Activated CD4-positive, alpha-beta T cell treated with anti-CD3 and anti-CD28 coated beads for 48 hours (primary cell): Measurements from ENCODE around the gene NDUFS4.
"Not testable (repeated sequence)": the region's sequence is repeated elsewhere in the genome, so short reads cannot be mapped to it uniquely, and the experiment has no call there.

Source experiments
- DNase-seq: peaks from one replicate; pipeline ENCODE4 v3.0.0-alpha.2; 2020

Gene NDUFS4

DNA sequence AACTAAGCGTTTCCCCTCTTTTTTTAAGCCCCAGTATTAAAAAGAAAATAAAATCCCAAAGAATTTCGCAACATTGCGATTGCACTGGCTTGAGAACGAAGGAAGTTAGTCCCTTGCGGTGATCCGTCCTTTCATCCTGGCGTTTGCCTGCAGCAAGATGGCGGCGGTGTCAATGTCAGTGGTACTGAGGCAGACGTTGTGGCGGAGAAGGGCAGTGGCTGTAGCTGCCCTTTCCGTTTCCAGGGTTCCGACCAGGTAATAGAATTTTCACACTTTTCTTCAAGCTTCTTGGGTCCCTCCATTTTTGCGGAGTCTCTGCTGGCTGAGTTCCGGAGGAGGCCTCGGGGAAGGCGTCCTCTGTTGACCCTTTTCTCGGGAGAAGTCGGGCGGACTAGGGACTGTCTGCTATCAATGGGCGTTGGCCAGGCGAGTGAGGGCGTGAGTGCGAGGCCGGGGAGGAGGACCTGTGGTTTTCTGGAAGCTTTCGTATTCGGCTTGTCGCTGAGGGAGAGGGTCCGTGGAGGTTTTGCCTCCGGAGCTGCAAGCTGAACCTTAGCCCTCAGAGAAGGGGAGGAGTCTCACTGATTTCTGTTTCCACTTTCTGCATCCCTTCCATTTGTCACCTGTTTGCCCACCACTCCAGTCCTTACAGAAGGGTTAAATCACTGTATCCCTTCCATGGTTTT, at the start of gene NDUFS4:
NDUFS4 (plus strand) TSS at position 134 of the 686 bp plus-strand sequence; CDS start at position 158, 24 bp downstream.
- peak; percentile 88 for DNase-seq

DNA sequence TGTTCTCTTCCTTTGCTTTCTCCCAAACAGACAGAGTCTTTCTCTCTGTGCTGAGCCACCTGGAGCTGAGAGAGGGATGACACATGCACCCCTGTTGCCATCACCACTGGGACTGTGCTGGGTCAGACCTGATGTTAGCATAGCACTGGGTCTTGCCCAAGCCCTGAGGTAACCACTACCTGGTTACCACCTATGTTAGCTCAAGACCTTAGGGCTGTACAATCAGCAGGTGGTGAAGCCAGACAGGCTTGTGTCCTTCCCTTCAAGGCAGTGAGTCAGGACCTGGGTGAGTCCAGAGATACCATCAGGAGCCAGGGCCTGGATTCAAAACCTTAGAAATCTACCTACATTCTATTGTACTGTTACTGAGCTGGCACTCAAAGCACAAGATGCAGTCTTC, 47.9 kb upstream of the NDUFS4 start:
- DNase-seq, result no peak

DNA sequence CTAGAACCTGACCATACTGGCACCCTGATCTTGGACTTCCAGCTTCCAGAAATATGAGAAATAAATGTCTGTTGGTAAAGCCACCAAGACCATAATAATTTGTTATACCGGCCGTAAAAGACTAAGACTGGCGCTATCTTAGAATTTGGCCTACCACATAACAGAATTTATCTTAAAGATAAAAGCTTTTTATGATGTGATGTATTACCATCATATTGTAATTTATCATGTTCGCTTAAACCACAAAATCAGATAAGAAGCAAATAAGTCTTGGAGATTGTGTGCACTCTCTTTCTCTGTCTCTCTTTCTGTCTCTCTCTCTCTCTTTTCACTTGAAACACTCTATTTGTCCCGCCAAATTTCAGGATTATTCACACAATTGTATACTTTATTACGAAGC, 44.5 kb upstream of the NDUFS4 start:
- DNase-seq, result no peak

DNA sequence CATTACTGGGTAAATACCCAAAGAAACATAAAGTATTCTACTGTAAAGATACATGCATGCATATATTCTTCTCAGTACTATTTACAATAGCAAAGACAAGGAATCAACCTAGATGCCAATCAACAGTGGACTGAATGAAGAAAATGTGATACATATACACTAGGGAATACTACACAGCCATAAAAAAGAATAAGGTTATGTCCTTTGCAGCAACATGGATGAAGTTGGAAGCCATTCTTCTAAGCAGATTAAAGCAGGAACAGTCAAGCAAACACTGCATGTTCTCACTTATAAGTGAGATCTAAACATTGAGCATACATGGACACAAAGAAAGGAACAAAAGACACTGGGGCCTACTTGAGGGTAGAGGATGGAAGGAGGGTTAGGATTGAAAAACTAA, 39.6 kb upstream of the NDUFS4 start:
- no peak for DNase-seq

DNA sequence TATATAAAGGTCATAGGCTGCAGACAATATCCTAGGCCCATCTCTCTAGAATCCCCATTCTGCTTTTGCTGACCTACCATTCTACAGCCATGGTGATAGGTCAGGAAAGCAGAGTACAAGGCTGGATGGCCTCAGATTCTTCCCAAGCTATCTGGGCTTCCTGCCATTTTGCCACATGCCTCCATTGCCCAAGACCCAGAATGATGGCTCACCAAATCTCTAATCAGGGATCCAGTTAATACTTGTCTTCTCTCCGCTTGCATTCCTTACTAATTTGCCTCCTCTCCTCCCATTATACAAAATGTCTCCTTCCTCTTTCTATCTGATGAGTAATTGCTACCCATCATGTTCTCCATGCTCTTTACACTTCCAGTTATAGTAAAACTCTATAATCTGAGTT, 22.7 kb upstream of the NDUFS4 start:
- DNase-seq, result no peak

DNA sequence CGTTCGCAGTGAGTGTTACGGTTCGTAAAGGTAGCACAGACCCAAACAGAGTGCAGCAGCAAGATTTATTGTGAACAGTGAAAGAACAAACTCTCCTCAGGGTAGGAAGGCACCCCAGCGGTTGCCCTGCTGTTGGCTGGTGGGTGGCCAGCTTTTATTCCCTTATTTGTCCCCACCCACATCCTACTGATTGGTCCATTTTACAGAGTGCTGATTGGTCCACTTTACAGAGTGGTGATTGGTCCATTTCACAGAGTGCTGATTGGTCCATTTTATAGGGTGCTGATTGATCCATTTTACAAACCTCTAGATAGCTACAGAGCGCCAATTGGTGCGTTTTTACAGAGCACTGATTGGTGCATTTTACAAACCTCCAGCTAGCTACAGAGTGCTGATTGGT, 19.7 kb upstream of the NDUFS4 start:
- not testable (repeated sequence) for DNase-seq

DNA sequence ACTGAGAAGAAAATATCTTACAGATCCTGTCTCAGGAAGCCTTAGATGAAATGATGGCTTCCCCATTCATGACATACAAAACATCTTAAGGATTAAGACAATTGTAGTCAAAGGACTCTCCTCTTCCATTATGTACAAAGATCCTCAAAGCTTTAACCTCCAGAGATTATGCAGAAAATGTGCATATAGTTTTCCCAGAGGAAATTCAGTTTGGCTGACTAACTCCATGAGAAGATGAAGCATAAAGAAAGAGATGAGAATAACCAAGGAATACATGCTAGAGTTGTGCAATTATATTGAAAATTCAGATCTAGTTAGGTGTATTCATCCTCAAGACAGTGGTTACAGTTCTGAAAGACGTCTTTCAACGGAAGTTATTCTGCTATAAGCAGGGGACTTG, 18.6 kb upstream of the NDUFS4 start:
- DNase-seq, result no peak

DNA sequence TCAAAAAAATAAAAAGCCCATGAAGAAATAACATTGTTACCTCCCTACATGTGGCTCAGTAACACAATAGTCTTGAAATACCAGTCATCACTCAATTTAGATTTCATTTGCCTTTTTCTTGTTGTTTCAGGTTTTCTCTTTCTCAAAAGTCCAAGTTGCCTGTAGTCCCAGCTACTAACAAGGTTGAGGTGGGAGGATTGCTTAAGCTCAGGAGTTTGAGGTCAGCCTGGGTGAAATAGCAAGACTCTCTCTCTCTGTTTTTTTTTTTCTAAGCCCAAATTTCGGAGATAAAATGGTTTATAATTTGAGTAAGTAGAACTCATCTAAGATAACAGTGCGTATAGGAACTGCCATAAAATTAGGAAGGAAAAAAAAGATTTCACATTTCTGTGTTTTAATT, 17.5 kb upstream of the NDUFS4 start:
- no peak for DNase-seq

DNA sequence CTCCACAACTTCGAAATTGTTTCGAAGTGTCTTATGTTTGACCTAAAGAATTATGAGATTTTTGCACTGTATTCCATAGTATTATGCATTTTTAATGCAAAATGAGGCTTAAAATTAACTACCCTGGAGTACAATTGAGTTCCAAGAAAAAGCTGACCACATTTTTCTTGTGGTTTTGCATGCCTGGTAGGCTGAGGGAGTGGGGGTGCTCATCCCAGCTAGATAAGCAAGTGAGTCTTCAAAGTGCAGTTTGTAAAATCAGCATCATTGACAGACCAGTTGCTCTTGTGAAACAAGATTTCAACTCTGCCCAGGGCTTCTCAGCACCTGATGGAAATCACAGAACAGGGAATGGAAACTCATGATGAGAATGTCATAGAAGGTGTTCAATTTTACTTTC, 17.0 kb upstream of the NDUFS4 start:
- DNase-seq, result no peak

DNA sequence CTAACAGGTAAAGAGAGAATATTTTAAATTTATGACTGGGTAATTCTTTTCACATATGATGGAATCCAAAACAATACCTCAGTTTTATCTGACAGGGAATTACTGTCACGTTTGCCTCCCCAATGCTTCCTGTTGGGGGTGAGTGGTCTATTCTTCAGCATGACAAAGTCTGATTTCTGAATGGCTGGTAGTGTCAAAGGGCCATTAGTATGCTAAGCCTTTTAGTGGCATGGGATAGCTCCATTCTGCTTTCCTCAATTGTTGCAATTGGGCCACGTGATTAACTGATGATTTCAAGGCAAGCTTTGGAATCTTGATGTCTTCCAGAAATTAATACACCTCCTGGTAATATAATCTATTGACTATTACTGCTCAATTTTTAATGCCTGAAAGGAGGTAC, 14.7 kb upstream of the NDUFS4 start:
- DNase-seq, result no peak

DNA sequence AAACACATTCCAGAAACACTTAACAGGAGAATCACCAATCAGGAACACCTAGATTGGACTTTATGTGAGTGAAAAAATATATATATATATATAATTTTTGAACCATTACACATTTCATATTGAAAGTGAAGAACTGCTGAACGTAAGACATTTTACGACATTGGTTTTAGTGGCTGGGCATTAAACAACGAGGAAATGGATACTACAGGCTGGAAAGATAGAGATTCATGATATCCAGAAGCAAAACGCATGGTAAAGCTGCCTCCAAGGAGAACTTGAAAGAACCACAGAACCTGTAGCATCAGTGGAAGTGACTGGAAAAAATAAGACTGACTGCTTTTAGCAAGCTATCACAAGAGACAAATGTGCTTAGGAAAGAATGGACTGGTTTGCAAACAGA, 13.2 kb upstream of the NDUFS4 start:
- DNase-seq, result no peak

DNA sequence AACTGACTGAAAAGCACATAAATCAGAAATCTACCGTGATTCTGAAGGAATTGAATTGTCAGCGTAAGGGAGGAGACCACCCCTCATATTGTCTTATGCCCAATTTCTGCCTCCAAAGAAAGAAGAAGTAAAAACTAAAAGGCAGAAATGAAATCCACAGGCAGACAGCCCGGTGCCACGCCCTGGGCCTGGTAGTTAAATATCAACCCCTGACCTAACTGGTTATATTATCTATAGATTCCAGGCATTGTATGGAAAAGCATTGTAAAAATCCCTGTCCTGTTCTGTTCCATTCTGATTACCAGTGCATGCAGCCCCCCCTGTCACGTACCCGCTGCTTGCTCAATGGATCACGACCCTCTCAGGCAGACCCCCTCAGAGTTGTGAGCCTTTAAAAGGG, 11.9 kb upstream of the NDUFS4 start:
- not testable (repeated sequence) for DNase-seq

DNA sequence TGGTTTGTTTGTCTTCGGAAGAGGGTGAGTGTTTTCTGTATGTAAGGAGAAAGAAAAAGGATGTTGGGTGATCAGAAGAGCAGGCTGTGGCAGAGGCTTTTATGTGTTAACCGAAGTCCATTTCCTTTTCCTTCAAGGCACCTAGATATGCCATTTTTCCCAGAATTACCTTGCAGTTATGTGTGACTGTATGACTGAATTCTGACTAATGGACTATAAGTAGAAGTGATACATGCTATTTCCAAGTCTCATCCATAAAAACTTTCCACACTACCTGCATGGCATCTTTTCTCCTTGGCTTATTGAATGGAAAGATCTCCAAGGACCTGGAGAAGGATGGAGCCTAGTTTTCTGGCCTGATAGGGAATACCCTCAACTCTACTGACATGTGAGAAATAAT, 10.6 kb upstream of the NDUFS4 start:
- DNase-seq, result no peak

DNA sequence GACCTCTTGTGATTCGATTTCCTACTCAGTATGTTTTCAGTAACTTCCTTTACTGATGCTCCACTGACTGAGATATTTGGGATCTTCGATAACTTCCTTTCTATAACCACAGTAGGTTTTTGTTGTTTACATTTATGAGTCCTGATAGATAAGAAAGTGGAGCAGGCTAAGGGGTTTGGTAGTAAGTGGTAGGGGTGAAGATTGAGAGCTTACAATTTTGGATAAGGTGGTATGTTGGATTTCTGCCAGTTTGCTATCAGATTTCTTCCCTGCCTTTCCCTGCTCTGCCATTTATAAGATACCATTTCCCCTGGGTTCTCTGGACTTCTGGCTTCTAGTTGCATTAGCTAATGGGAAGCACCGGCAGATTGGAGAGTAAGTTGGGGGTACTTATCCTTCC, 7.9 kb upstream of the NDUFS4 start:
- no peak for DNase-seq

DNA sequence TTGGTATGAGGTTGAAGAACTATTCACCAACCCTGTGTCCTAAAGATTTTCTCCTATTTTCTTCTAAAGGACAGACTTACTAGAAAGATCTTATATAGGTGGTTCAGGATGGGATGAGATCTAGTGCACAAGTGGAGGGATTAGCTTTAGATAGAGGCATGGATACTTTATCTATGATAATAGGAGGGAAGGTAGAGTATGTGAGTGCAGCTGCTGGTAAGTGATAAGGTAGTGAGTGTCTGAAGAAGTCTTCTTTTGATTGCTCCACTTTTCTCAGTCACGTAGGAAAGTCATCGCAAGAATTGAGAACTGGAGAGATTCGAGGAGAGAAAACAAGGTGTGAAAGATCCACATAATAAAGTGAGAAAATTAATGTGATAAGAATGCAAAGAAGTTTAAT, 6.0 kb upstream of the NDUFS4 start:
- DNase-seq, result no peak

DNA sequence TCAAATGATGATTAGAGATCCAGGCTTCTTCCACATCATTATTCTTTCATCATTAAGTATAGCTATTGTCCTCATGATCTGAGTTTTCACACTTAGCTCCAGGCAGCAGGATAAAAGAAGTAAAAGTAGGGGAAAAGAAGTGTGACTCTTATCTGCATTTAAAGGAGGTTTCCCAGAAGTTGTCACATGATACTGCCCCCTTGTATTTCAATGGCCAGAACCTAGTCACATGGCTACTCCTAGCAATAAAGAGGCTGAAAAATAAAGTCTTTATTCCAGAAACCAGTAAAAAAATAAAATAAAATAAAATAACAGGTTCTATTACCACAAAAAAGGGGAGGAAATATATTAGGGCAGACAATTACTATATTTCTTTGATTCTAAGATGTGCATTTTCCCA, 5.3 kb upstream of the NDUFS4 start:
- DNase-seq, result no peak

DNA sequence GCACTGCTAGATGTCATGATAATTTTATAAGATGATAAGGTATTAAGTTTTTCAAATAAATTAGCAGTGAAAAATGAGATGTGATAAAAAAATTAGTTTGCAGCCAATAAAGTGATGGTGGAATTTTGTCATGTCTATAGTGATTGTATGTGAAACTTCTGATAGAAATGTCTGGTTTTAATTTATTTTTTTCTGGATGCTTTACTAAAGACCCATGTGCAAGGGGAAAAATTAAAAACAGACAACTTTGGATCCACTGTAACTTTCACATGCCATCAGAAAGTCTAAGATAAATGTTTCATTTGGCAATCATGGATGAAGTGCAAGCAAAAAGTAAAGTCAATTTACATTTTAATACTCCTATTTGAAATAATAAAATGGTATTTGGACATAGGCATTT, 4.4 kb upstream of the NDUFS4 start:
- DNase-seq, result no peak

DNA sequence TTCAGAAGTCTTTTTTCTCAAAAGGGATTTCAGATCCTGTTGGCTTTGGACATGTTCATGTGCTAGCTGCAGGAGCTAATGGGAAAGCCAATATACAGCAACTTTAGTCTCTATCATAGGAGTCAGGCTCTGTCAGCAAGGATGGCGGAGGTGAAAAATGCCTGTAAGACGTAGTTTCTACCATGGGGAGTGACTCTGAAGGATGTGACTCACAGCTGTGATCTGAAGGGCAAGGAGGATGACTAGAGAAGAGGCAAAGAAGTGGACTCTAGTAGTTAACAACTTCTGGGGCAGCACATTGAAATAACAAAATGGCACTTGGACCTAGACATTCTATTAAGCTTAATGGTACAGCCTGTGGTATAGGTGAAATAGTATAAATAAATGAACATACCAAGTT, 3.1 kb upstream of the NDUFS4 start:
- no peak for DNase-seq

DNA sequence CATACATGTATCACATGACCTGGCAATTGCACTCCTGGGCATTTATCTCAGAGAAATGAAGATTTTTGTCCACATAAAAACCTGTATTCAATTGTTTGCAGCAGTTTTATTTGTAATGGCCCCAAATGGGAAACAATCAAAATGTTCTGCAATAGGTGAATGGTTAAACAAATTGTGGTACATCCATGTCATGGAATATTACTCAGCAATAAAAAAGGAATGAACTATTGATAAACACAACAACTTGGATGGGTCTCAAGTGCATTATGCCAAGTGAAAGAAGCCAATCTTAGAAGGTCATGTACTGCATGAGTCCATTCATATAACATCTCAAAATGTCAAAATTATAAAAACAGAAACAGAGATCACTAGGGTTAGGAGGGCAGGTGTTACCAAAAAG, 1.5 kb upstream of the NDUFS4 start:
- DNase-seq, result no peak

DNA sequence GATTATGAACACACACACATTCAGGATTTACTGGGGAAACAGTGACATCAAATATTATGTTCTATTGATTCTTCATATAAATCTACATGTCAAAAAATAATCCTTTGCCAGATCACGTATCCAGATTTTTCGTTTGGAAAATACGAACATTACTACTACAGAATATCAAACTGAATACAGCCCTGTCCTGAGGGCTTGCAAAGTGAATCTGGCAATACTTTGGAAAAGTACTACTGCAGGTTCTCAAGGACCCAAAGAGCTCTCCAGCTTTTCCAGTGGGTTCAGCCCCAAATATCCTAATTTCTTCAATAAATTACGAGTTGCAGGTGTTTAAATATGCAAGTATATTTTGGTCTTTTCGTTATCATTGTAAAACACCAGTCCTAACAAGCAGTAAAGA, 411 bp upstream of the NDUFS4 start:
- DNase-seq, result no peak

DNA sequence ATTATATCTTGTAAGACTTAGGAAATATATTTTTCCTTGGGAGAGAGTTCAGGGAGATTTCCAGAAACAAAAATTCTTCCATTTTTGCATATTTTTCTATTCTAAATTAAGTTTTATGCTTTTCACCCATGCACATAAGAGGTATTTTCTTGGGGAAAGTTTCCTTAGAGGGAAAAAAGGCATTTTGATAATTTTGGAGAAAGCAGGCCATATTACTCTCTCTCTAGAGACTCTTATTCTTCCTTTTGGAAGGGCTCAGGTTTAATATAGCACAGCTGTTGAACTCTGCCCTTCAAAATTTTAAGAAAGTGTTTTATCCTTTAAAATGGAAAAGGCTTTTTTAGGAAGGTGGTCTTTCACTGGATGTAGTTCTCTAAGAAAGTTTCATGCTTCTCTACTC, 8.0 kb downstream of the NDUFS4 start:
- no peak for DNase-seq

DNA sequence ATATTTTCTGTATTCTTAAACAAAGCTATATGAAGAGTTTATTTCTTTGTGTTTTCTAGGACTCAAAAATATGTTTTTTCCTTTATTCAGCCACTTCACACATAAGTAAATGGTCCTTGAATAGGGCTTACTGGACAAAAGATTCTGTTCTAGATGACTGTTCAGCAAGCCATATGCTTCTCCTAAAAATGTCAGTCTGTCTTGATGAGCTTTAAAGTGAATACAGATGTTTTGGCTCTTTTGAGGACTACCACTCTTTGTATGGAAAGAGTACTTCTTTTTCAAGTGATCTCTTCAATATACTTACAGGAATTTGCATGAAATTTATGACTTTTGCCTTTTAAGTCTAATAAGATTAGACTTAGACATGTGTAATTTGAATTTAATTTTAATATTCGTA, 8.4 kb downstream of the NDUFS4 start:
- DNase-seq, result no peak

DNA sequence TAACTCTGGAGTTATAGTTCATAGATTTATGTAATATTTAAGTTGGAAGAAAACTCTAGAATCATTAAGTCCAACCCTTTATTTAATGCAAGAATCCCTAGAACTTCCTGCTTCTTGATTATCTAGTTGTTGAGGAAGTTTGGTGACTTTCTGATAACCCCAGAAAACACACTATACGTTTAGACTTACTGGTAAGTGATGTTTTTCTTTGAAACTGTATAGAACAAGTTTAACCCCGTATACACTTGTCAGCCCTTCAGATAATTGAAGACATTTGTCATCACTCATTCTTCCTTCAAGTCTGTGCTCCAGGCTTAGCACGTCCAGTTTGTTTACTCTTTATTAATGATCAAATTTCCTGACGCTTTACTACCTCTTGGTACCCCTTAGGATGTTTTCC, 9.0 kb downstream of the NDUFS4 start:
- DNase-seq, result no peak

DNA sequence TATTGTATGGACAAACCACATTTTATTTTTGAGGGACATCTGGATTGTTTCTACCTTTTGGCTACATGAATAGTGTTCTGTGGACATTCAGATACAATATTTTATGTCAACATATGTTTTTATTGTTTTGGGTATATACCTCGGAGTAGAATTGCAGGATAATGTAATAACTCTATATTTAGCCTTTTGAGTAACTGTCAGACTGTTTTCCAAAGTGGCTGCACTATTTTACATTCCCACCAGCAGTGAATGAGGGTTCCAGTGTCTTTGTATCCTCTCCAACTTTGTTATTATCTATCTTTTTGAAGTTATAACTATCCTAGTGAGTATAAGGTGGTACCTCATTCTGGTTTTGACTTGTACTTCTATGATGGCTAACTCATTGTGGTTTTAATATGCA, 11.0 kb downstream of the NDUFS4 start:
- DNase-seq, result no peak

DNA sequence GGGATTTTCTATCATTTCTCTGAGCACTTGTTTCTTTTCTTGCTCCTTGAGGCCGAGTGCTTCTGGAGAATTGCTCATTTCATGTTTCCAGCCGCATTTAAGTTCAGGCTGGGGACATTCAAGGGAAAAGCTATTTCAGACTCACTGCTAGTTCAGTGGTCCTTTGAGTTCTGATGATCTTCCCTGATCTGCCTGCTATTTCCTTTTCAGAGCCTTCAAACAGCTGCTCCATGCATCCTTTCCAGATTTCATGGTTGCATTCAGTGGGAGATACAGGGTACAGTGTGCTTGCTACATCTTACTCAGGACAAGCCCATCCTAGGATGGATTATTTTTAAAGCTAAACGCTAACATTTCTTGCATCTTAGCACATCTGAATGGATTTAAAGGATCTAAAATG, 14.7 kb downstream of the NDUFS4 start:
- DNase-seq, result no peak

DNA sequence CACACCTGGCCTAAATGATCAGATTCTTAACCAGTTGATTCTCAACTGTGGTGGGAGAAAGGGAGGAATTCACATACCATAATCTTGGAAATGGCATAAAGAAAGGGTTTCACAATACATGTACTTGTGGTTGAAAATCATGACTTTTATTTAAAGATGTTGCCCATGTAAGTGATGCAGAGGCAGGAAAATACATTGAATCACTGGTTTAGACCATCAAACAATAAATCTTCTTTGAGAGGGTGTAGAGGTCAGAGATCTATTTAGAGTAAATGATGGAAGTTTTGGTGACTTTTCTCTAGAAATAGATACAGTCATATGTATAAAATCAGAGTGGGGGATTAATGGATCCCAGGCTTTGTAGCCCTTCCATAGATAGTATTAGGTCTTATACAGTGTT, 15.4 kb downstream of the NDUFS4 start:
- no peak for DNase-seq
